Spinal cord (tissue), 10 donors: ENCODE data around the gene SUPT3H. TPM values are rescaled to one million over a fixed set of nuclear protein-coding genes. Genes with fewer than 3 reads are reported as not detected.

Experiments
- DNase-seq, 6 donors: peaks; one replicate each; pipeline versions ENCODE4 v3.0.0 to v3.0.0-alpha.2; 2013 to 2015; ENCODE audit warnings: low spot score in 6 of 6, low read depth in 4 of 6
- H3K27ac ChIP-seq: one replicate; pipeline ENCODE4 v1.5.1; 2013; ENCODE audit warnings: low read depth, low read length, control low read depth
- H3K27me3 ChIP-seq: one replicate; pipeline ENCODE4 v1.6.1; 2013; ENCODE audit warnings: low read length; ENCODE audit not compliant: control insufficient read depth, insufficient read depth
- H3K36me3 ChIP-seq: one replicate; pipeline ENCODE4 v1.6.1; 2013; ENCODE audit warnings: low read length; ENCODE audit not compliant: control insufficient read depth, insufficient read depth
- H3K4me1 ChIP-seq: one replicate; pipeline ENCODE4 v1.6.1; 2013; ENCODE audit warnings: low read length; ENCODE audit not compliant: control insufficient read depth, insufficient read depth
- H3K4me3 ChIP-seq: one replicate; pipeline ENCODE4 v1.5.1; 2013; ENCODE audit warnings: low read depth, low read length, control low read depth
- H3K9me3 ChIP-seq: one replicate; pipeline ENCODE4 v1.6.1; 2013; ENCODE audit warnings: low read length; ENCODE audit not compliant: control insufficient read depth, insufficient read depth
- WGBS: methylation state at CpG from one replicate; pipeline ENCODE4 v1.1.5; 2013; ENCODE audit warnings: missing lambda C conversion rate; ENCODE audit not compliant: insufficient coverage; 5-methylcytosine and 5-hydroxymethylcytosine counted together
- polyA plus RNA-seq, 2 donors: library from polyadenylated mRNA; unstranded; fragments of 120-200 nt; gene quantifications; one replicate each; pipeline ENCODE4 v1.2.1, GENCODE V29; 2013; ENCODE audit not compliant: insufficient read length in 2 of 2
- total RNA-seq, 2 donors: library from RNA; depleted of rRNA in 1 of 2; stranded (reverse); fragments of 120-200 nt in 1 of 2; fragments of >200 nt in 1 of 2; gene quantifications; one replicate each; pipeline versions ENCODE4 v1.2.3 to v1.2.4, GENCODE V29; 2013 to 2014
- donor health status: healthy.

SUPT3H gene
- total and polyA plus RNA-seq, 4 donors, result 12.2 to 27.7 (median 18.2) TPM

DNA sequence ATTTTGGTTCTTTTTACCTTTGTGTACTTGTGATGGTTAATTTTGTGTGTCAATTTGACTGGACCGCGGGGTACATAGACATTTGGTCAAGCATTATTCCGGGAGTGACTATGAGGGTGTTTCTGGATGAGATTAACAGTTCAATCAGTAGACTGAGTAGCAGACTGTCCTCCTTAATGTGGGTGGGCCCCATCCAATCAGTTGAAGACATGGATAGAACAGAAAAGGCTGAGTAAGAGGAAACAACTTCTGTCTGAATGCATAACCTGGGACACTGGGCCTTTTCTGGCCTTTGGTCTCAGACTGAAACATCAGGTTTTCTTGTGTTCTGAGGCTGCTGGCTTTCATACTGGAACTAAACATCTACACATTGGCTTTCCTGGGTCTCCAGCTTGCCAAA lies 353.1 kb downstream of the SUPT3H start:
- Histone ChIP-seq H3K4me3 (no peak overlapping the region), H3K36me3 (no peaks in the 10 kb centered on the region), H3K4me1 (no peaks in the 10 kb centered on the region), H3K27me3 (no peaks in the 10 kb centered on the region), H3K9me3 (peaks cover 3% of the 10 kb centered on the region), H3K27ac (no peak overlapping the region)
- 100% methylated on average over 1 of the region's 3 CpGs for WGBS
- DNase-seq, result no peak

DNA sequence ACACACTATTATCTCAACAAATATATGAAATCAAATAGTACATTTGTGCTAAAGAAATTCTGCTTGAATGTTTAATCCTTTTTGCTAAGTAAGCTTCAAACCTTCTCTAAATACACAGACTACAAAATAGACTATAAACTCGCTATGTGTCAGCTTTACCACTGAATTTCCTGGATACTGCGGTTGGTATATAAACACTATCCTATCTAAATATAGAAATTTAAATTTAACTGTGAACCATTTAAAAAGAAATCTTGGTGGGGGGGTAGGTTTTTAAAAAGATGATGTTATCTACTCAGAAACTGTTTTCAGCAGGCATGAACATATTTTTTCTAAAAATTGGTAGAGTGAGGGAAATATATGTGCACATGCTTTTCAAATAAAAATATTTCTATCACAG lies 356.1 kb downstream of the SUPT3H start:
- peak in 1 of 6 donors; percentile 11 for DNase-seq
- H3K9me3 ChIP-seq, result no peaks in the 10 kb centered on the region
- H3K36me3 ChIP-seq, result no peaks in the 10 kb centered on the region
- no CpG with 5 or more reads among the region's 2 CpGs for WGBS
- H3K27me3 ChIP-seq, result no peaks in the 10 kb centered on the region
- no peak overlapping the region for H3K4me3 ChIP-seq
- no peak overlapping the region for H3K27ac ChIP-seq
- no peaks in the 10 kb centered on the region for H3K4me1 ChIP-seq

DNA sequence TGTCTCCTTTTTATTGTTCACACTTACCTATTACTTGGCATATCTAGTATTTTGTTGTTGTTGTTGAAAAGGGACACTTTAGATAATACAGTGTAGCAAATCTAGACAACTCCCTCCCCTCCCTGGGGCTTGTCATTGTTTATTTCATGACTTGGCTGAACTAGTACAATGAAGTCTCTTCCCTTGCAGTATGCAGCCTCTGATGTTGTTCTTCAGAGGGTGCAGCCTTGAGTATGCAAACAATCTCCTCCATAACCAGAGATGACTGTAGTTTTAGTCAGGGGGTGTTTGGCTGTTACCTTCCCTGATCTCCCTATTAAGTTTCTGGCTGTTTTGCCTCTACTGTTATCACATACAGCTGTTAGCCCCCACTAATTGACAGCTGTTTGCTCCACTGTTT lies 365.0 kb downstream of the SUPT3H start:
- DNase-seq, result no peak
- no peaks in the 10 kb centered on the region for H3K36me3 ChIP-seq
- no peaks in the 10 kb centered on the region for H3K27me3 ChIP-seq
- no peak overlapping the region for H3K4me3 ChIP-seq
- H3K4me1 ChIP-seq, result no peaks in the 10 kb centered on the region
- no peaks in the 10 kb centered on the region for H3K9me3 ChIP-seq
- no peak overlapping the region for H3K27ac ChIP-seq

DNA sequence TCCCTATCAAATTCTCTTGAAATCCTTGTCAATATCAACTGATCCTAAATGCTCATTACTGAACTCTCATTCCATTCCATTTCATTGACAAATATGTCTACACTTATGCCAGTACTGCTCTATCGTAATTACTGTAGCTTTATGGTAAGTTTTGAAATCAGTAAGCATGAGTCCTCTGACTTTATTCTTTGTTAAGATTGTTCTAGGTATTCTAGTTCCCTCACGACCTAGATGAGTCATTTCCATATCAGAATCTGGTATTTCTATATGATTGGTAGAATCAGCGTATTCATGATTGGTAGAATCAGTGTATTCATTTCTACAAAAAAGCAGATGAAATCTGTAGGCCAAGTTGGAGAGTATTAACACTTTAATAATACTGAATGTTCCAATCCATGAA lies 368.2 kb downstream of the SUPT3H start:
- H3K9me3 ChIP-seq, result no peaks in the 10 kb centered on the region
- no peaks in the 10 kb centered on the region for H3K36me3 ChIP-seq
- H3K4me1 ChIP-seq, result no peaks in the 10 kb centered on the region
- no peak for DNase-seq
- no peak overlapping the region for H3K27ac ChIP-seq
- H3K4me3 ChIP-seq, result no peak overlapping the region
- no peaks in the 10 kb centered on the region for H3K27me3 ChIP-seq
- no CpG with 5 or more reads among the region's 3 CpGs for WGBS

DNA sequence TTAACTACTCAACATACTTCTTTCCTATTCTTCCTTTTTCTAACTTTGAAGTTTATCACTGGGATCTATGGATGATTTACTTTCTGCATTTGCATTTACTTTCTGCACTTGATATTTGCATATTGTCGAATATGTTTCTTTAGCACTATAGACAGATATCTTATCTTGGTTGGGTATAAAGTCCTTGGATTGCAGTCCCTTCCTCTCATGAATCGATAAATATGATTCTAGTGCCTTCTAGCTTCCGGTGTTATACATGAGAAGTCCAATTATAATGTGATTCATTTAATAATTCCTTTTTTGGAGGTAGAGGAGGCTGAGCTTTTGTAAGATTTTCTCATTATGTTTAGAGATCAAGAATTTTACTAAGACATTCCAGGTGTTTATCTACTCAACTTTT lies 370.8 kb downstream of the SUPT3H start:
- Histone ChIP-seq H3K4me3 (no peak overlapping the region), H3K4me1 (no peaks in the 10 kb centered on the region), H3K27ac (no peak overlapping the region), H3K27me3 (no peaks in the 10 kb centered on the region), H3K36me3 (no peaks in the 10 kb centered on the region), H3K9me3 (no peaks in the 10 kb centered on the region)
- no peak for DNase-seq
- no CpG with 5 or more reads among the region's 3 CpGs for WGBS

DNA sequence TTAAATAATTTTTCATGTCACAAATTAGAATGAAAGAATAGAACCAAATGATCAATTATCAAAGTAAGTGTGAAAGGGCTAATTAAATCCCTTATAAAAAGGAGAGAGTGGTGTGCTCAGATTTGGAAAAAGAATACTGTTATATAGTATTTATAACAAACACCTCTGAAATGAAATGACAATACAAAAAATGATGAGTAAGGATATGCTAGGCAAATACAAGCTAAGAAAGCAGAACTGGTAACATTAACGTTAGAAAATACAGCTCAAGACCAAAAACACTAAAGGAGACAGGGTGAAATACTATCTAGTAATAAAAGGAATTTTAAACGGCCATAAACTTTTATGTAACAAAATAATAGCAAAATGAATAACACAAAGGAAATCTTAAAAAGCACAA lies 373.8 kb downstream of the SUPT3H start:
- no CpG with 5 or more reads among the region's 2 CpGs for WGBS
- no peaks in the 10 kb centered on the region for H3K4me1 ChIP-seq
- no peak overlapping the region for H3K27ac ChIP-seq
- H3K4me3 ChIP-seq, result no peak overlapping the region
- no peaks in the 10 kb centered on the region for H3K27me3 ChIP-seq
- H3K36me3 ChIP-seq, result no peaks in the 10 kb centered on the region
- no peaks in the 10 kb centered on the region for H3K9me3 ChIP-seq
- DNase-seq, result no peak

DNA sequence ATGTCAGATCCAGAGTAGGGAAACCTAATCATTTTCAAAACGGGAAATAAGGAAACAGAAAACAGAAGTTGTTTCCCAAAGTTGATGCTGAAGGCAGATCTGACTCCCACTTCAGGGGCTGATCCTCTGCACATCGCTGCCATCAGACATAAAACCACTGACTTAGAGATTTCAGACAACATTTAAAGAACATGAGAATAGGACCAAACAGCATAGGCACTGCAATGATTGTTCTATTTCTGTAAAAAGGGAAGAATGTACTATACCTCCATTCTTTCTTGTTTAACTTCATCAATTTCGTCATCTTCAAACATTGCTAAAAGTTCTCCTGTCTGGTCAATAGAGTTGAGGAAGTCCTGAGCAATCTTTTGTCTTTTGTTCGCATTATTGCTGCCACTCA lies 374.3 kb downstream of the SUPT3H start:
- no peak overlapping the region for H3K27ac ChIP-seq

DNA sequence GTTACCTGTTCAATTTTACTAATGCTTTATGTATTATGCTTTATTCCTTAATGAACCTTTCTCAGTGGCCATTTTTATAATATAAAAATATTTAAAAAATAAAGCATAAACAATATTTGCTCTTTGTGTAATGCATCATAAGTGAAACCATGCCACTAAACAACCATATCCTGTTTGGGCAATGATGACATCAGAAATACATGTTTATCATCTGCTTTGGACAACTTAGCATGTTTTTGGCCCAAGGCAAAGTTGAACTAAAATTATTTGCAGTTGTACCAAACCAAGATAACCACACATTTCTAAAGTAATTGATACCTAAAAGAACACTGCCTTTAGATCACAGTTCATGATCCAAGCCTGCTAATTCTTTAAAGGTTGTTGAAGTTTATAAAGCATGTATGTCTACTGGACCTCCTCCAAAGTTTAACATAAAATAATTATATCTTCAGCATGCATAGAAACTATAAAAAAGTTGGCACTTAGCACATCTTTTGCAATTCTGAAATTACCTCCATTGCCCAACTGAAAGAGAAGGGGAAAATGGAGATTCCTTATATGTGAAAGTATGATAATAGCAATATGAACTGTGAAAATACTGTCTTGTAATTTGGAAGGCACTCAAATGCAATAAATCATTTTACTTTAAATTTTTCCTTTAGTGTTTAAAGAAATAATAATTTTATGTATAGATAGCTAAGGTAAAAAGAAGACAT lies 375.2 kb downstream of the SUPT3H start:
- Histone ChIP-seq H3K4me3 (no peak overlapping the region), H3K27ac (no peak overlapping the region), H3K9me3 (no peaks in the 10 kb centered on the region), H3K27me3 (no peaks in the 10 kb centered on the region), H3K36me3 (no peaks in the 10 kb centered on the region), H3K4me1 (no peaks in the 10 kb centered on the region)
- DNase-seq, result no peak

More for the DNA sequence above, 374.3 kb downstream of the SUPT3H start:
- Histone ChIP-seq H3K27me3 (no peaks in the 10 kb centered on the region), H3K4me3 (no peak overlapping the region), H3K36me3 (no peaks in the 10 kb centered on the region), H3K9me3 (no peaks in the 10 kb centered on the region), H3K4me1 (no peaks in the 10 kb centered on the region)
- no peak for DNase-seq
- WGBS, result no CpG with 5 or more reads among the region's 4 CpGs

DNA sequence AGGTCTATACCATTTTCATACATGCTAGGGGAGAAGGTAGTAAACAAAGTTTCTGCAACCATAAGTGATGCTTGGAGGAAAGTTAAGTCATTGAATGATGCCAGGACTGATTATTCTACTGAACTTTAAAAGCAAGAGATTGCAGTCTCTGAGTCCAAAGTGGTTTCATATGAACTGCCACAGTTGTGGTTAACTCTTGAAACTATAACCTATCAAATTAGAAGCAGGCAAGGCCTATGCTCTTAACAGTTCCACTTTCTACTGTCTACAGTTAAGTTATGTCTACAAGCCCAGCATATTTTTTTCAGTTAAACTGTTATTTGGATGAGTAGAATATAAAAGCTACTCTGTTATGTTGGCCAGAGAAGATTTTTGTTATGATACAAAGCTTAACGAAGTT lies 376.1 kb downstream of the SUPT3H start:
- no peaks in the 10 kb centered on the region for H3K9me3 ChIP-seq
- H3K27ac ChIP-seq, result no peak overlapping the region
- H3K4me1 ChIP-seq, result no peaks in the 10 kb centered on the region
- no peak overlapping the region for H3K4me3 ChIP-seq
- no CpG with 5 or more reads among the region's 1 CpG for WGBS
- H3K27me3 ChIP-seq, result no peaks in the 10 kb centered on the region
- DNase-seq, result no peak
- H3K36me3 ChIP-seq, result no peaks in the 10 kb centered on the region

DNA sequence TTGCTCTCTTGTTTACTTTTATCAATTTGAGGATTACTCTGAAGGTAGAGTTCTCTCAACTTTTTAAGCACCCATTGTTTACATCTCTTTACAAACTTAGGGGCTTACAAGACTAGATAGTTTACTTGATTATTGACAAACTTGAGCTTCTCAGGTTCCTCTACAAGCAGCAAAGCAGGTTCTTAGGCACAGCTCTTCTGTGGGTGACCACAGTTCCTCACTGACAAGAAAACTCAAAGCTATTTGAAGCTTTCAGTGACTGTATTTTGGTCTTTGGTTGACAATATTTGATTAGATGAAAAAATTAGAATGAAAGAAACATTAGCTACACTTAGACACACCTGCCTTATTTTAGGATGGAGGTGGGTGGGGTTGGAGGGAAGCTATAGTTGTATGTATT lies 376.9 kb downstream of the SUPT3H start:
- Histone ChIP-seq H3K36me3 (no peaks in the 10 kb centered on the region), H3K27ac (no peak overlapping the region), H3K4me3 (no peak overlapping the region), H3K4me1 (no peaks in the 10 kb centered on the region), H3K9me3 (no peaks in the 10 kb centered on the region), H3K27me3 (no peaks in the 10 kb centered on the region)
- no peak for DNase-seq
